NOMO-1 treated with dmso at 0.1 percent for 144 hours (cell line): ENCODE data around the gene STK17A.

ENCODE experiments used
- DNase-seq: peaks from one replicate; lab custom pipeline; 2025; ENCODE audit not compliant: unreplicated experiment; lab: John Stamatoyannopoulos, UW

Gene STK17A

DNA sequence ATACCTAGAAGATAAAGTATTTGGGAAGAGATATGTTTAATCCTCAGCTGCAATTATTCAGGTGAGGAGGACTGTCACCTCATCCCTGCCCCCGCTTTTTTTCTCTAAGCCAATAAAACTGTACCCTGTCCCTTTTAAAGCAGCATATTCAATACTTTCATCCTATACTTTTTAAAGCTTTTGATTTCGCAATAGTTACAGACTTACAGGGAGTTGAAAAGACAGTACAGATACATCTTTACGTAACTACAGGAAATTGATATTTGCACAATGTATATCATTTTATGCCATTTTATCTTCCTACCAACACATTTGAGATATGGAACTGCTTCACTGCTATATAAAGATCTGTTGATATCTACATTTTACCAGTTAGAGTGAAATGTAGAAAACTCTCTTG is 47.6 kb downstream of the STK17A start:
- no peak for DNase-seq

DNA sequence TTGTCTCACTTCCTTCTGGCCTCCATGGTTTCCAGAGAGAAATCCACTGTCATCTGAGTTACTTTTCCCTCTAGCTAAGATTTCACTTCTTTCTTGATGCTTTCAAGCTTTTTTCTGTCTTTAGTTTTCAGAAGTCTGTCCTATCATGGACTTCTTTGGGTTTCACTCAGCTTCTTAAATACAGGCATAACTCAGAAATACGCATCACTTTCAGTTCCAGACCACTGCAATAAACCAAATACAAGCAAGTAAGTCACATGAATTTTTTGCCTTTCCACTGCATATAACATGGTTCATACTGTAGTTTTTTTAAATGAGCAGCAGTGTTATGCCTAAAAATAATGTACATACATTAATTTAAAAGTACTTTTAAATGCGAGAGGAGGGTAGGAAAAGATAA is 48.7 kb downstream of the STK17A start:
- DNase-seq: no peak

DNA sequence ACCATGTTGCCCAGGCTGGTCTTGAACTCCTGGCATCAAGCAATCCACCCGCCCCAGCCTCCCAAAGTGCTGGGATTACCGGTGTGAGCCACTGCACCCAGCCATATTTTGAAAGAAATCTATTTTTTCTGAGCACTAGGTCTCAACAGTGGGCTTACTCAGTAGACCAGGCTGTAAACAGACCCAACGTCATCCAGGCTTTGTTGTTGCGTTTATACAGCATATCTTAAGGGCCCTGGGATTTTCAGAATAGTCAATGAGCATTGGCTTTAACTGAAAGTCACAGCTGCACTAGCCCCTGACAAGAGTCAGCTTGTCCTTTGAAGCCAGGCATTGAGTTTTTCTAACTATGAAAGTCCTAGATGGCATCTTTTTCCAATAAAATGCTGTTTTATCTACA is 49.8 kb downstream of the STK17A start:
- DNase-seq: no peak

DNA sequence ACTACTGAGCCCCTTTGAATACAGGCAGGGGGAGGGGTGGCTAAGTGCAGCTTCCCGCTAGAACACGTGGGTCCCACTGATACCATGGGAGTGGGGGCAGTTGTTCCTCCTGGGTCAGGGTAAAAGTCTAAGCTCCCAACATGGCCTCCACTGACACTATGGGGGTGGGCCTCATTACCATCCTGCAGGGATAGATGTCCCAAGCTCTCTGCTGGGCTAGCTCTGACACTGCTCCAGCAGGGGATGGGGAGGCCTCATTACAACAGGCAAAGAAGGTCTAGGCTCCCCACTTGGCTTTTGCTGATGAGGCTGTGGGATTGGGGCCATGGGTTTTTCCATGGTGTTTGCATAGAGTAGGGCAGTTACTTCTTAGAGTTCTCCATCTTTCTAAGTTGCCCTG is 51.5 kb downstream of the STK17A start:
- no peak for DNase-seq

DNA sequence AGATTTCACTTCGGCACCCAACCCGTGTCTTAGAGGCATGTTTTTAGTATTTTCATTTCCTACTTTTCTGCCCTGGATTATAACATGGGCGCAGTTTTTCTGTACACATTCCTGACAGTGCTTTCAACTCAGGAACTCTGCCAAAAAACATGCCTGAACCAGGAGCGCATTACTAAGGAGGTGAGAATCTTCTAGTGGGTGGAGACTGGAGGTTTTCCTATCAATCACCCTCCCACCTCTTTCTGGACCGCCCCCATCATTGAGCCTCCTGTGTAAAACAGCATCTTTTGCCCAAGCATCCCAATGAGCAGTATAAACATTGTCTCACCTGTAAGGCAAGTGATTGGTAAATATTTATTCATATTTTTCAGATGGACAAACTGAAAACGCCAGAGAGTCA is 53.2 kb downstream of the STK17A start:
- no peak for DNase-seq

DNA sequence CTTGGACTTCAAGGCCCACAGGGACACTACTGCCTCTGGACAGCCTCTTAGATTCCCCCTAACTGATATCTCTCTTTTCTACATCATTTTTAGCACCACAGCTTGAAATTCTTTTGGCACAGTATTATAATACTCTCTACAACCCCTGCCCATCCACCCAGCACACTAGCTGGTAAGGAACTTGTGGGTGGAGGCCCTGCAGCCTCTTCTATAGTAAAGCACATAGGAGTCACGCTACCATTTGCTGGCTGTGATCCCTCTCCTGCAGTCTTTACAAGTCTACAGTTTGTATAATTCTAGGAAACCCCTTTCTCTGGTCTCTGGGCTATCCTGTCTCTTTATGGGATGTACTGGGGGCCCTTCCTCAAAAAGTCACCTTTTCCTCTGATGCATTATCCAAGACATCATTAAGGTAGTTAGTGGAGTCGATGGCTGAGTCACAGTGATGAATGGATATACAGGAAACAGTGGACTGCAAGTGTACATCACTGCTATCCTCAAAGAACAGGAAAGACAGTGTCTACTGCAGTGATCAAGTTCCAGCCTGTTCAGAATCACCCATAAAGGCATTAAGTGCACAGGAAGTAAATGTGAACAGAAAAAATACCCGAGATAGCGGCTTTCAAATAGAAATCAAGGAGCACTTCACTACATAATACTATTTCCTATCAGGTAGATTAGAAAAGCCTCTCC is 54.4 kb downstream of the STK17A start:
- no peak for DNase-seq

DNA sequence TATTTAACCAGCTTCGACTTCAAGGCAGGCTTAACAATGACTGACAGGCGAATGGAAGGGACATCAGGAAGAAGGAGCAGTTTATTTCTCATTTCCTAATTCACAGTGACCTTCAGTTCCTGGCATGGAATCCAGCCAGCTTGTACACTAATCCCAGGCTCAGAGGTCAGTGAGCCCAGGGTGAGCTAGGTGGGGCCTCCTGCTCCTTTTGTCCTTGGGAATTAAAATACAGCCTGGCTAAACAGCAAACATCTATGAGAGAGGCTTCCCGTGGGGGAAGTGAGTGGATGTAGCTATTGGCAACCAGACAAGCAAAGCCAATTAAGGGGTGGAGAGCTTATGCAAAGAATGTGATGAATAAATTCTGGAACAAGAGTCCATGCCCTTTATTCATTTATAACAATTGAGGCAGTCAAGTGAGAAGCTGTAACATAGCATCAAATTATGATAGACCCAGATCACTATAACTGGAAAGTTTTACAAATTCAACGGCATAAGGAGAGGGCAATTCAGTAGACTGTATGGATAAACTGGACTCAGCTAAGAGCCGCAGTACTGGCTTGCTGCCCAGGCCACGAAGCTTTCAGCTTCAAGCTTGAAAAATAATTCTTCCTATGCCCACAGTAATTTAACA is 57.1 kb downstream of the STK17A start:
- DNase-seq: no peak

DNA sequence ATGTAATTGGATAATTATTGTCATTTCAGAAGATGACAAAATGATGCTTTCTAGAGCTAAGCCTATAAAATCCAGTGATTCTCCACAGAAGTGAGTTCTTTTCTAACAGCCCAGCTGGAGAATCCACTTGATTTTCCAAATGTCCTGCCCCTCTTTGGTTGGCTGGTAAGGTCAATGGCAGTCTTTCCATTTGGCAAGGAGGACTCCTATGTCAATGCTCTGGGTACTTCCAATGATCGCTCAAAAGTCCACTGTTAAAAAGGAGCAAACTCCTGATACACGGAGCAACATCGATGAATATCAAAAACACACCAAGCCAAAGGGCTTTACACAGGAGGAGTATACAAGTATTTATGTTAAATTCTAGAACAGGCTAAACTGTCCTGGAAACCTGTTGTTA is 57.8 kb downstream of the STK17A start:
- no peak for DNase-seq

DNA sequence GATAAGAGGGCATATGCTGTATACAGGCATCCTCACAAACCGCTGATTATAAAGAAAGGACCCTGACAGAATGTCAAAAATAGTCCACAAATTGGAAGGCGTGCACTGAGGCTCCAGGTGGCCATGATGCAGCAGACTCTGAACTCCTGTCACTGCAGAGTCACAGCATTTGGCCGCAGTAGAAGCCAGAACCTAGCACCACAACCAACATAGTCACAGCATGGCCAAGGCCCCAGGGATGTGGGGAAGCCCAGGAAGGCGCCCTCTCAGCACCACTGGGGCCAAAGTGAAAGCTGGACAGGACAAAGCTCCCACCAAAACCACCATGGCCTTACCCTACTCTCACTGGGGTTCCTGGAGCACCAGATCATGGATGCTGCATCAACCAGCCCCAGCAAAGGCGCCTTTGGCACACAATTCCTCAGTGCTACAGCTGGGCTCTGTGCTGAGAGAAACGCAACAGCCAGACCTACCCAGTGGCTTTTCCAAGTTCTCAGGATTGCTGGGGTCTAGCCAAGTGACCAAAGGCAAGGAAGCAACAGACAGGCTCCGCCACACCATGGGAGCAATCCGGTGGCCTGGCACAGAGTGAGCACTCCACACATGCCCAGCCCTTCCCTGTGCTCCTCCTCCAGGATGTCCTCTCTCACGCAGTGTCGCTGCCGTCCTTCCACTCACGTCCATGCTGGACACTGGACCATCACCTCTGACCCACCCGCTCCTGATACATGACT is 60.2 kb downstream of the STK17A start:
- DNase-seq: no peak

DNA sequence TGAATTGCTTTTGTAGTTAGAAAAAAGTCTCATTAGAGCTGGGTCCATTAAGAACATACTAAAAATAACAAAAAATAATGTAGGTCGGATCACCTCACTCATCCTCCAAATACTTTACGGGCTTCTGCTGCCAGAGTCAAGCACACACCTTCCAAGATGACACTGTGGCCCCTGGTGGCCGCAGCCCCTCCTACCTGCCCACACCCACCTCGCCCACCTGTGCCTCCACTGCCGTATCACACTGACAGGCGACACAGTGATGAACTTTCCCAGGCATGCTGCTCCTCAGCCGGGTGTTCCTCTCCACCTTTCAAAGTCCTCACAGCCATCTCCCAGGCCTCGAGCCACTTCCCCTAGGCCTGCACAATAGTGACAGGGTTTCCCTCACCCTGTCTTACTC is 60.9 kb downstream of the STK17A start:
- DNase-seq: no peak

DNA sequence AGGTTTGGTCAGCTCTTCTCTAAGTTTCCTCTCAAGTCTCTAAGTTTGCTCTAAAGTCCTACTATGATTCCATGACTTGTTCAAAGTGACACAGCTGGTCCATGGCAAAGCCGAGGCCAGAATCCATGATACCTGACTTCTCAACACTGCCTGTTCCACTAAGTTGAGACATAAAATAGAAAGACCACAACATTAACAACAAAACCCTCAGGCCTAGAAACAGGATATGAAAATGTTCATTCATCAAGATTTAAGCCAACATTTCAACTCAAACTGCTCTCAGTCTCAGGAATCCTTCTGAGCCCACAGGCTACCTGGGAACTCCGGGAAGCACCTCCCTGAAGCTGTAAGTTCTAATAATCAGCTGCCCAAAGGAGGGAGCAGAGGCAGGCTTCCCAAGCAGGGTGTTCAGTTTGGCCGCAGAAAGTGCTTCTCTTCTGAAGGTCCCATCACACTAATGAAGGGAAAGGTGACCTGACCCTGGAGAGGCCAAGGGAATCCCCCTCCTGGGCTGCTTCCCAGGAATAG is 62.9 kb downstream of the STK17A start:
- DNase-seq: no peak

DNA sequence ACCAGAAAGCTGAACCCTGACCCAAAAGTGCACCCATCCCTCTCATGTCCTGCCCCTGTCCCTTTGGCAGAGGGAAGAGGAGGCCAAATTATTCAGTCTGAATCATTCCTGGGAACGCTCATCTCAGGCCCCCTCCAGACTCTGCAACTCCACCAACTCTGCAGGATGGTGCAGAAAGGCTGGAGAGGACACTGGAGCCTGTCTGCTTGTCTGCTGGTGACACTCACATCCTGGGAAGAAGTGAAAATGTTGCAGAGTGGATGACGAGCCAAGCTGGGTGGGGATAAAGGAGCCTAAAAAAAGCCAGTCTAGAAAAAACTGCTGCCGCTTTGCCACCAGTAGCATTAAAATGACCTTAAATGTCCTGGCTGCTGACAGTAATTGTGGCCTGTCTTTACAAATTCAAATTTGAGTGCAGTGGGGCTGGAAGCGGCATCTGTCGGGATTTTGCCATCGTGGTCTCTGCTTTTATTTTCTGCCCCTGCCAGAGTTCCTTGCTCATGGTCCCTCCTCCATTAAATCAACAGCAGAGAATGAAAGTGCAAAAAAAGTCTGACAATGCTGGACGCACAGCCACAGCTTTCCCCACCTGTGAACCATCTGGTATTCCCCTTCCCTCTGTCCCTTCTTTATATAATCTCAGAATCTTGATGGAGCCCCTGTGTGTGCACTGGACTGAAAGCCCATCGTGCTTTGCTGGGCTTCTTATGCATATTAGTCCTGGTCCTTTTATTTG is 63.9 kb downstream of the STK17A start:
- no peak for DNase-seq

DNA sequence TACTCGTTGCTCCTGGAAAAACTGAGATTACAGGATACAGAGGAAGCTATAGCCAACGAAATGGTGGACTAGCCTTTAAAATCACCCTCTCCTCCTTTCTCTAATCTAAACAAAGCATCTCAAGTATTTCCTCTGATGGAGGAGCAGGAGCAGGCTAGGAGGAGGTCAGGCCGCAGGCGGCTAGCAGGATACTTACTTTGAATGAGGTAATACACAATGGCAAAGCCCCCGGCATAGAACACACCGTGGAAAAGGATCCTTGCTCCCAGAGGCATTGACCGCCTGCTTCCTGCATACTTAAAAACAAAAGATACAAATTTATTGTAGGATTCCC is 64.4 kb downstream of the STK17A start:
- DNase-seq: no peak

DNA sequence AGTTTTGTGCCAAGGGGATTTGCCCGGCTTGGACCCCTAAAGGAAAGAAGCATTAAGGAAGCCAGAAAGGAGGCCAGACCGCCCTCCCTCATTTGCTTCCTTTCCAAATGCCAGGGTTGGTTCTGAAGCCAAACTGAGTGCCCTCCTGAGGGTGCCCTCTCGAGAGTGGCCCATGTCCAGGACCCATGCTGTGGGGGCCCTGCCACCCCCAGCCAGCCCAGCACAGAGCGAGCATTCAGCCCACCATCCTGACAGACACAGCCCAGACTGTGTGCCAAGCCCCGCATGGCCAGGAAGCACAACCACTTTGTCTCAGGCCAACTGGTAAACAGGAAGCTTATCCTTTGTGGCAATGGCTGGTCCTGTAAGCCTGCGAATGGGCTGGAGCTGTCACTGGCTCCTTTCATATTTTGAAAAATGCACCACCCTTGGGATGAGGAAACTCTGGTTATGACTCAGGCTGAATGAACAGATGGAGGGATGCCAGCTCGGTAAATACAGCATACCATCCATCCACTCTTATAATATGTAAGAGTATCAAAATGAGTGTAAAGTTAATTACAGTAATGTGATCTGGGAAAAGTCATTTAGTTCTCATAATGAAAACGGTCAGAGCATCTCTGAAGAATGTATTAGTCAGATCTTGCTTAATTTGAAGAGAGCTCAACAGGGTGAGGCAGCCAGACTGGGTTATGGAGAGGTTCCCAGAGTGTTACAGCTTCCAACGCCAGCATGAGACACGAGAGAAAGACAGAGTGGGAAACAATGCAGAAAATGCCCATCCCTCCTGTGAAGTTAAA is 65.0 kb downstream of the STK17A start:
- peak; percentile 15 for DNase-seq

DNA sequence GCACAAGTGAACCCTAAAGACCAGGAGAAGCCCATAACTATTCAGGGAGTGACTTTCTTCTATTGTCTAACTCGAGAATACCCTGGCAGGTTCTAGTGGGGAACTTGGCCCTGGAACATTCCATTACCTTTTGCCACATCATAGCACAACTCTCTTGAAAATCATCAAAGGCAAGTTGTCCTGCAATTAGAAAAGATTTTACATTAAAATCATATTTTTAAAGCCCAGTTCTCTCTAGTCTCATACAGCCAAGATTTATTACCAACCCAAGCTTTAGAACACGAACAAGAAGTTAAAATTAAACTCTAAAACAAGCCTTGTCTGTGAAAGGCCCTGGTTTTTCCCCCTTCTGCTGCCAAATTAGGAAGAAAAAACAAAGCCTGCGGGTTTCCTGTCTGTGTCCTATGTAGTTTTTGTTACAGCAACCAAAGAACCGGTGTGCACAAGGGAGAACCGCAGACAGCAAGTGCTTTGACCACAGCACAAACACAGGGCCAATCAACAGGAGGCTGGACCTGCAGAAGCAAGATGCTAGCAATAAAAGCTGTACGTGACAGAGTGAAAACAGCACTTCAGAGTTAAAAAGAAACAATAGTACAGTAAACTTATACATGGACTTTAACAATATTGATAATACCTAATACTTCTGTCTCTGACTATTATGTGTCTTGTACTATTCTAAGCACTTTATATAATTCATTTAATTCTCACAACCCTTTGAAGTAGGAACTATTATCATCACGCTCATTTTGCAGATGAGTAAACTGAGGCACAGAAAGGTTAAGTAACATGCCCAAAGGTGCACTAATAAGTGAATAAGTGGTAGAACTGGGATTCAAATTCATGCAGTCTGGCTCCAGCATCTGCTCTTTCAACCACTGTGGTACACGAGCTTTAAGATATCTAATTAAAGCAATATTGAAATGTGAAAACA is 65.8 kb downstream of the STK17A start:
- peak; percentile 47 for DNase-seq

DNA sequence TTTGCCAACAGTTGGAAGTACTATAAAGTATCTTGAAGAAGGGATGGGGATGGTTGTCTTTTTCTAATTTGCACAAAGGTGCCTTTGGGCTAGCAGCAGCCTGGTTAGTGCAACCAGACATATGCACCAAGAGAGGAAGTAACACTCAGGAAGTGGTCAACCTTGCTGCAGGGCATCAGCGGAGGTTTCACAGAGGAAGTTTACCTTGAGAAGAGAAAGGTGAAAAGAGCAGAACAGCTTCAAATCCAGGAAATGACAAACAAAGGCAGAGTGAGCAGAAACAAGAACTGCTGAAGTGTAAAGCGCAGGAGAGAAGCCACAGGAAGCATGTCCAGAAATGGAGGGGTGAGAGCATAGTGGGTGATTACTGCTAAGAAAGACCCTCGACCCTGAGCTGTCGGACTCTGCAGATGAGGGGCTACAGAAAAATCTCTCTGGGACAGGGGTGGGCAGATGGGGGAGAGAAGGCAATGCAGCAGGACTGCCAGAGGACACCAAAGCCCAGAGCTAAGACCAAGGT is 66.9 kb downstream of the STK17A start:
- peak; percentile 75 for DNase-seq

DNA sequence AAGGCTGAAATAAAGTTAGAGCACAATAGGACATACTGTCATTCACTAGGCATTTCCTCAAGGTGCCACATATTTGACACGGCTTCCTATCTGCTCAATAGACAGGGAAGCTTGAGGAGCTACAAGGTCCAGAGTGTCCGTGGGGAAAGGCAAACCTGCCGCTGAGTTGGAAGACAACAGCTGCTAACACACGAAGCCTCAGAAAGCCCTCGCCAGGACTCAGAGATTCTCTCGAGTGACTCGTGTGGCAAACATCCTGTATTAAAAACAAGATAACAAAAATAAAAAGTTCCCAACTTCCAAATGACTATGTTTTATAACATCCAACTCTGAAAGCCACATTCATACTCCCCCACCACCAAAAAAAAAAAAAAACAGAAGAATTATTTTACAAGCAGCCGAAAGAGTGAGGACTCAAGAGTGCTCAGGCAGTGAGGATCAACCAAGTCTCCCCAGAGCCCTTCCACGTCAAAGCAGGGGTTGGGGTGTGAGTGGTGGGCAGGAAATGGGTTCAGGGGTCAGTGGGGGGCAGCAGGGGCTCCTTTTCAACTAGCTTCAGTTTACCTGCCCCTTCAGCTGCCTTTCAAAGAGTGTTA is 67.6 kb downstream of the STK17A start:
- DNase-seq: no peak

DNA sequence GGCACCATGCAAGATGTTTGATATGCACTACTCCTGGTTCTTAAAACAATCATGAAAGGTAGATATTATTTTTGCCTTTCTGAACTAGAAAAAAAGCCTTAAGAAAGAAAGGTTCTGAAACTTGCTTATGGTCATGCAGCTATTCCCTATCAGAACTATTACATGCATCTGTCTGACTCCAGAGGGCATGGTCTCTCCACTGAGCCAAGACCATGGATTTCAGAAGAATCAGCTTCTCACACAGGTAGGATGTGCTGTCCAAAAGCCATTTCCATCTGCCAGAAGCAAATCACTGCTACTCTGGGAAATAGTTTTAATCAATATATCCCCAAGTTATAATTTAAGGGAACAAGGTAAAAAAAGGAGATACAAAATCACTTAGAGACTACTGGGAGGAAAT is 69.5 kb downstream of the STK17A start:
- no peak for DNase-seq

DNA sequence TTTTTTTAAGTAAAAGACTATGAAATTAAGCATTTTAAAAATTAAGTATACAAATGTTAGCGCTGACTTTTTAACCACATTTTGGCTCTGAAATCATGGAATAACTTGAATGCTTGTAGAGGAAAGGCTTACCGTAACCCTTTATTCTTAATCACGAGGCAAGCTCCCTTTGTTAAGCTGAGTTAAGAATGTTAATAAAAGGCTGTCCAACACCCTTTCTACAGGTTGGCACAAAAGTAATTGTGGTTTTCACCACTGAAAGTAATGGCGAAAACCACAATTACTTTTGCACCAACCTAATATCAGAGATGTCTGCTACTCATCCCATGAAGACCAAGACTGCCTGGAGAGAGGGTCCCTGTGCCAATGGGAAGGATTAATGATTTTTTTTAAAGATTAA is 70.6 kb downstream of the STK17A start:
- DNase-seq: no peak
